DND-41 (cell line): ENCODE measurements around the gene SCGB3A2.

Experiments used
- ATAC-seq: fragments of 200-7000 bp; cut with Tn5 transposase; 3 replicates; pipeline ENCODE4 v1.9.1; 2021; ENCODE audit warnings: low read depth; ENCODE audit not compliant: insufficient read depth
- DNase-seq: peaks from one replicate; pipeline ENCODE4 v3.0.0-alpha.2; 2020
- H2AFZ ChIP-seq: 2 replicates; pipeline ENCODE4 v1.6.0; 2012; ENCODE audit warnings: low read depth, low read length
- H3K27ac ChIP-seq: 2 replicates; pipeline ENCODE4 v1.5.1; 2012; ENCODE audit warnings: low read length, inconsistent platforms
- H3K27me3 ChIP-seq: fragments of 200-600 bp; sonication (generic); 2 replicates; pipeline ENCODE4 v1.6.0; 2012; ENCODE audit warnings: low read length, mild to moderate bottlenecking, inconsistent platforms; ENCODE audit not compliant: insufficient read depth, poor library complexity
- H3K36me3 ChIP-seq: 2 replicates; pipeline ENCODE4 v1.5.1; 2012; ENCODE audit warnings: low read length, inconsistent platforms; ENCODE audit not compliant: insufficient read depth
- H3K4me1 ChIP-seq: 2 replicates; pipeline ENCODE4 v1.5.1; 2012; ENCODE audit warnings: mild to moderate bottlenecking, low read length; ENCODE audit not compliant: insufficient read depth
- H3K4me2 ChIP-seq: 2 replicates; pipeline ENCODE4 v1.6.0; 2012; ENCODE audit warnings: mild to moderate bottlenecking, moderate library complexity, low read length, inconsistent platforms; ENCODE audit not compliant: insufficient read depth
- H3K4me3 ChIP-seq, 2 experiments: fragments of 200-600 bp in 1 of 2; shearing (Covaris generic) in 1 of 2; 2 replicates each; pipeline ENCODE4 v1.5.1; 2012 to 2016; ENCODE audit warnings: inconsistent platforms in 2 of 2, low read length in 2 of 2, mild to moderate bottlenecking in 2 of 2, low read depth in 1 of 2, moderate library complexity in 1 of 2
- H3K79me2 ChIP-seq: 2 replicates; pipeline ENCODE4 v1.6.0; 2012; ENCODE audit warnings: low read length, inconsistent platforms; ENCODE audit not compliant: insufficient read depth
- H3K9ac ChIP-seq: 2 replicates; pipeline ENCODE4 v1.6.0; 2012; ENCODE audit warnings: low read depth, mild to moderate bottlenecking, inconsistent platforms, low read length, moderate library complexity
- H3K9me3 ChIP-seq: 2 replicates; pipeline ENCODE4 v1.5.1; 2012; ENCODE audit warnings: low read length, moderate library complexity, mild to moderate bottlenecking, inconsistent platforms; ENCODE audit not compliant: insufficient read depth, severe bottlenecking
- H4K20me1 ChIP-seq: 2 replicates; pipeline ENCODE4 v1.6.0; 2012; ENCODE audit warnings: low read length; ENCODE audit not compliant: insufficient read depth
- CTCF ChIP-seq: IDR thresholded peaks from 2 replicates; pipeline ENCODE4 v1.5.1; 2012; ENCODE audit warnings: borderline replicate concordance, low read length, moderate library complexity, mild to moderate bottlenecking; ENCODE audit not compliant: poor library complexity, severe bottlenecking; ENCODE audit errors: extremely low read depth
- EZH2 ChIP-seq: IDR thresholded peaks from 3 replicates; pipeline ENCODE4 v1.6.1; 2012; ENCODE audit warnings: borderline replicate concordance, low read depth, mild to moderate bottlenecking, moderate library complexity, low read length, inconsistent platforms; ENCODE audit not compliant: severe bottlenecking

The SCGB3A2 gene

GRCh38 chr5:147878066-147878759 lies at the start of gene SCGB3A2:
TSS of gene SCGB3A2 (plus strand) at chr5:147878711. CDS start at chr5:147878804, 93 bp downstream.
- Histone ChIP-seq H4K20me1 (no peaks in the 10 kb centered on the region), H3K79me2 (no peaks in the 10 kb centered on the region), H3K36me3 (no peaks in the 10 kb centered on the region), H3K9ac (no peak within 1 kb of the TSS), H3K9me3 (no peaks in the 10 kb centered on the region), H3K4me2 (no peak within 1 kb of the TSS), H2AFZ (no peak within 1 kb of the TSS), H3K27ac (no peak within 1 kb of the TSS), H3K4me3 (no peak within 1 kb of the TSS), H3K27me3 (peaks cover 3% of the 10 kb centered on the region), H3K4me1 (no peaks in the 10 kb centered on the region)
- no peak for ATAC-seq
- no peak for TF ChIP-seq CTCF
- TF ChIP-seq EZH2 = no peak
- DNase-seq = no peak

GRCh38 chr5:147830035-147830434 lies 48.5 kb upstream of the SCGB3A2 start:
- no peak overlapping the region for H2AFZ ChIP-seq
- ATAC-seq (no peak), DNase-seq (no peak)
- no peaks in the 10 kb centered on the region for H3K27me3 ChIP-seq
- H3K36me3 ChIP-seq = no peaks in the 10 kb centered on the region
- no peaks in the 10 kb centered on the region for H3K9me3 ChIP-seq
- no peaks in the 10 kb centered on the region for H3K4me1 ChIP-seq
- no peak overlapping the region for H3K27ac ChIP-seq
- TF ChIP-seq EZH2 (no peak), CTCF (no peak)
- H3K4me3 ChIP-seq = no peak overlapping the region
- H4K20me1 ChIP-seq = no peaks in the 10 kb centered on the region
- no peaks in the 10 kb centered on the region for H3K79me2 ChIP-seq
- no peak overlapping the region for H3K4me2 ChIP-seq
- no peak overlapping the region for H3K9ac ChIP-seq

GRCh38 chr5:147831465-147831864 lies 47.0 kb upstream of the SCGB3A2 start, which contains the start of gene SPINK1:
TSS of gene SPINK1 (minus strand) at chr5:147831671. CDS start at chr5:147831577, 94 bp downstream.
- ATAC-seq = no peak
- Histone ChIP-seq H4K20me1 (no peaks in the 10 kb centered on the region), H3K27ac (no peak within 1 kb of the TSS)

More at GRCh38 chr5:147831465-147831864, 47.0 kb upstream of the SCGB3A2 start, which contains the start of gene SPINK1:
- Histone ChIP-seq H2AFZ (no peak within 1 kb of the TSS), H3K9ac (no peak within 1 kb of the TSS), H3K79me2 (no peaks in the 10 kb centered on the region), H3K4me3 (no peak within 1 kb of the TSS), H3K4me1 (no peaks in the 10 kb centered on the region), H3K4me2 (no peak within 1 kb of the TSS), H3K36me3 (no peaks in the 10 kb centered on the region), H3K9me3 (no peaks in the 10 kb centered on the region), H3K27me3 (no peaks in the 10 kb centered on the region)
- no peak for DNase-seq
- TF ChIP-seq CTCF (no peak), EZH2 (no peak)
